Colonic mucosa (tissue), 4 donors: Measurements from ENCODE around the gene RREB1. TPM values are rescaled to one million over a fixed set of nuclear protein-coding genes. Genes with fewer than 3 reads are reported as not detected.
A peak's percentile ranks its signal among the peaks of the same experiment; 100 is the strongest.

Experiments
- DNase-seq: peaks from one replicate; pipeline ENCODE4 v3.0.0-alpha.2; 2020
- H3K27ac ChIP-seq: fragments of 200-600 bp; one replicate; pipeline ENCODE4 v1.8.0; 2021
- H3K27me3 ChIP-seq: fragments of 200-600 bp; one replicate; pipeline ENCODE4 v1.8.0; 2021
- H3K36me3 ChIP-seq: fragments of 200-600 bp; one replicate; pipeline ENCODE4 v1.8.0; 2021
- H3K4me1 ChIP-seq: fragments of 200-600 bp; one replicate; pipeline ENCODE4 v1.8.0; 2021; ENCODE audit warnings: mild to moderate bottlenecking
- H3K4me3 ChIP-seq: fragments of 200-600 bp; one replicate; pipeline ENCODE4 v1.8.0; 2021
- H3K9ac ChIP-seq, 2 donors: one replicate each; pipeline ENCODE4 v1.7.0; 2013; ENCODE audit warnings: control low read depth in 2 of 2, low read depth in 2 of 2, low read length in 2 of 2
- H3K9me3 ChIP-seq: fragments of 200-600 bp; one replicate; pipeline ENCODE4 v1.8.0; 2021
- CTCF ChIP-seq: fragments of 200-600 bp; IDR thresholded peaks from one replicate; pipeline ENCODE4 v1.8.0; 2022; ENCODE audit warnings: antibody characterized with exemption, mild to moderate bottlenecking
- intact Hi-C: fragments of 100-400 bp; cut with DNase I; formaldehyde crosslinking; loops from one replicate; pipeline ENCODE4 v1.14.1; 2022
- total RNA-seq, 2 donors: library from RNA; stranded (reverse); fragmentation: NEBNext Ultra II Directional in 1 of 2; extraction: Animal tissue kit (Norgen Biotek cat#: 25700) in 1 of 2; gene quantifications; one replicate each; pipeline ENCODE4 v1.2.1, GENCODE V29; 2021
- donor health status: healthy.
- donor health status: DM: no; HTN: no; CAD: no.
- donor health status: DM: no; HTN: no; CAD: no.

The RREB1 gene
- total RNA-seq, 2 donors from 2014 or later = 79.0 to 81.3 TPM

- no peak for DNase-seq
- no peak for TF ChIP-seq CTCF
- intact Hi-C loops = no loop called here
- peaks cover 12% of the 10 kb centered on the region for H3K36me3 ChIP-seq
- no peaks in the 10 kb centered on the region for H3K9me3 ChIP-seq
- no peaks in the 10 kb centered on the region for H3K27me3 ChIP-seq
- H3K4me3 ChIP-seq = no peak overlapping the region
- no peak overlapping the region for H3K27ac ChIP-seq
- H3K9ac ChIP-seq = no peak overlapping the region
- H3K4me1 ChIP-seq = no peaks in the 10 kb centered on the region
Measured at GRCh38 chr6:7178280-7178679, 70.5 kb downstream of the RREB1 start.

GRCh38 chr6:7180751-7181150 is 73.0 kb downstream of the RREB1 start:
- Histone ChIP-seq H3K9me3 (no peaks in the 10 kb centered on the region), H3K4me3 (no peak overlapping the region), H3K9ac (no peak overlapping the region), H3K27me3 (no peaks in the 10 kb centered on the region), H3K27ac (no peak overlapping the region), H3K36me3 (peaks cover 12% of the 10 kb centered on the region), H3K4me1 (no peaks in the 10 kb centered on the region)
- no peak for TF ChIP-seq CTCF
- intact Hi-C loops = no loop called here
- DNase-seq = no peak

GRCh38 chr6:7183707-7184106 is 75.9 kb downstream of the RREB1 start:
- Histone ChIP-seq H3K4me3 (no peak overlapping the region), H3K27me3 (no peaks in the 10 kb centered on the region), H3K27ac (peak overlapping the region; percentile 30), H3K36me3 (peaks cover 11% of the 10 kb centered on the region), H3K4me1 (no peaks in the 10 kb centered on the region), H3K9me3 (no peaks in the 10 kb centered on the region), H3K9ac (peak overlapping the region; percentile 16 to 35)
- no peak for TF ChIP-seq CTCF
- no peak for DNase-seq
- intact Hi-C loops = no loop called here

- DNase-seq = no peak
- peaks cover 11% of the 10 kb centered on the region for H3K36me3 ChIP-seq
- no peaks in the 10 kb centered on the region for H3K9me3 ChIP-seq
- intact Hi-C loops = no loop called here
- H3K4me1 ChIP-seq = no peaks in the 10 kb centered on the region
- H3K27me3 ChIP-seq = no peaks in the 10 kb centered on the region
- H3K9ac ChIP-seq = no peak overlapping the region
- no peak overlapping the region for H3K27ac ChIP-seq
- H3K4me3 ChIP-seq = no peak overlapping the region
- no peak for TF ChIP-seq CTCF
Measured at GRCh38 chr6:7184502-7184901, 76.7 kb downstream of the RREB1 start.

GRCh38 chr6:7185561-7185960 is 77.8 kb downstream of the RREB1 start:
- intact Hi-C loops = no loop called here
- no peak for TF ChIP-seq CTCF
- H3K27me3 ChIP-seq = no peaks in the 10 kb centered on the region
- no peak overlapping the region for H3K9ac ChIP-seq
- H3K9me3 ChIP-seq = no peaks in the 10 kb centered on the region
- no peak overlapping the region for H3K4me3 ChIP-seq
- no peak overlapping the region for H3K27ac ChIP-seq
- no peak for DNase-seq
- peaks cover 12% of the 10 kb centered on the region for H3K36me3 ChIP-seq
- H3K4me1 ChIP-seq = no peaks in the 10 kb centered on the region

- peaks cover 12% of the 10 kb centered on the region for H3K36me3 ChIP-seq
- no peak overlapping the region for H3K9ac ChIP-seq
- no peak for TF ChIP-seq CTCF
- intact Hi-C loops = no loop called here
- no peak overlapping the region for H3K4me3 ChIP-seq
- DNase-seq = no peak
- no peak overlapping the region for H3K27ac ChIP-seq
- H3K9me3 ChIP-seq = no peaks in the 10 kb centered on the region
- no peaks in the 10 kb centered on the region for H3K4me1 ChIP-seq
- no peaks in the 10 kb centered on the region for H3K27me3 ChIP-seq
Measured at GRCh38 chr6:7188492-7188891, 80.7 kb downstream of the RREB1 start.
